T follicular helper cell (primary cell): ENCODE results near the gene OR1E2.
"Not testable (repeated sequence)": the region's sequence is repeated elsewhere in the genome, so short reads cannot be mapped to it uniquely, and the experiment has no call there.

Source experiments
- DNase-seq: peaks from one replicate; pipeline ENCODE4 v3.0.0-alpha.2; 2020; ENCODE audit warnings: low read depth
- total RNA-seq, 2 experiments: gene quantifications; one replicate each; lab custom pipeline; 2026; lab: John Stamatoyannopoulos, UW

OR1E2 gene
- 0 reads per million in 2 experiments for total RNA-seq

GRCh38 chr17:3433741-3434140 is at the start of gene OR1E2:
TSS of gene OR1E2 (minus strand) at chr17:3433841. CDS start at chr17:3433841, 0 bp downstream.
- no peak for DNase-seq

- DNase-seq: no peak
These were observed 49.2 kb upstream of the OR1E2 start for GRCh38 chr17:3482852-3483251.

GRCh38 chr17:3479988-3480387 is 46.3 kb upstream of the OR1E2 start:
- DNase-seq: no peak

- DNase-seq: no peak
These were observed 42.4 kb upstream of the OR1E2 start, which contains the start of gene ASPA for GRCh38 chr17:3475812-3476610. TSS of gene ASPA (plus strand) at chr17:3475997. CDS start at chr17:3476160, 163 bp downstream.

- DNase-seq: no peak
These were observed 41.6 kb upstream of the OR1E2 start for GRCh38 chr17:3475251-3475685.

- no peak for DNase-seq
These were observed 40.6 kb upstream of the OR1E2 start for GRCh38 chr17:3474212-3474611.

- no peak for DNase-seq
These were observed 38.5 kb upstream of the OR1E2 start for GRCh38 chr17:3472137-3472536.

GRCh38 chr17:3471599-3471998 is 38.0 kb upstream of the OR1E2 start, which contains the start of gene SPATA22:
TSS of gene SPATA22 (minus strand) at chr17:3471819. CDS start at chr17:3469325, 2,494 bp downstream.
- no peak for DNase-seq

GRCh38 chr17:3469529-3469928 is 35.9 kb upstream of the OR1E2 start:
- no peak for DNase-seq

- not testable (repeated sequence) for DNase-seq
These were observed 32.7 kb upstream of the OR1E2 start for GRCh38 chr17:3466355-3466754.

- no peak for DNase-seq
These were observed 14.5 kb upstream of the OR1E2 start for GRCh38 chr17:3448059-3448665.

- no peak for DNase-seq
These were observed 14.0 kb upstream of the OR1E2 start for GRCh38 chr17:3447625-3448024.

- DNase-seq: no peak
These were observed 6.8 kb upstream of the OR1E2 start for GRCh38 chr17:3440451-3440850.

GRCh38 chr17:3438368-3438767 is 4.7 kb upstream of the OR1E2 start:
- no peak for DNase-seq

- DNase-seq: not testable (repeated sequence)
These were observed 426 bp downstream of the OR1E2 start for GRCh38 chr17:3433215-3433614.

- no peak for DNase-seq
These were observed 15.4 kb downstream of the OR1E2 start for GRCh38 chr17:3418222-3418621.

- DNase-seq: no peak
These were observed 18.0 kb downstream of the OR1E2 start for GRCh38 chr17:3415610-3416009.

- DNase-seq: not testable (repeated sequence)
These were observed 21.4 kb downstream of the OR1E2 start for GRCh38 chr17:3412216-3412615.

GRCh38 chr17:3411070-3411469 is 22.6 kb downstream of the OR1E2 start, which contains the start of gene OR3A3:
TSS of gene OR3A3 (plus strand) at chr17:3411370.
- DNase-seq: no peak

GRCh38 chr17:3403856-3404255 is 29.8 kb downstream of the OR1E2 start:
- not testable (repeated sequence) for DNase-seq

- no peak for DNase-seq
These were observed 31.9 kb downstream of the OR1E2 start for GRCh38 chr17:3401786-3402185.

- DNase-seq: no peak
These were observed 33.6 kb downstream of the OR1E2 start for GRCh38 chr17:3400055-3400454.

GRCh38 chr17:3398310-3398709 is 35.3 kb downstream of the OR1E2 start, which contains the start of gene OR1E1:
TSS of gene OR1E1 (minus strand) at chr17:3398410. CDS start at chr17:3398410, 0 bp downstream.
- no peak for DNase-seq
